Kidney capillary endothelial cell (primary cell): ENCODE results near the gene FGF11.

Source experiments
- DNase-seq: peaks from one replicate; pipeline ENCODE4 v3.0.0-alpha.2; 2018; ENCODE audit warnings: low spot score

FGF11 gene

DNA sequence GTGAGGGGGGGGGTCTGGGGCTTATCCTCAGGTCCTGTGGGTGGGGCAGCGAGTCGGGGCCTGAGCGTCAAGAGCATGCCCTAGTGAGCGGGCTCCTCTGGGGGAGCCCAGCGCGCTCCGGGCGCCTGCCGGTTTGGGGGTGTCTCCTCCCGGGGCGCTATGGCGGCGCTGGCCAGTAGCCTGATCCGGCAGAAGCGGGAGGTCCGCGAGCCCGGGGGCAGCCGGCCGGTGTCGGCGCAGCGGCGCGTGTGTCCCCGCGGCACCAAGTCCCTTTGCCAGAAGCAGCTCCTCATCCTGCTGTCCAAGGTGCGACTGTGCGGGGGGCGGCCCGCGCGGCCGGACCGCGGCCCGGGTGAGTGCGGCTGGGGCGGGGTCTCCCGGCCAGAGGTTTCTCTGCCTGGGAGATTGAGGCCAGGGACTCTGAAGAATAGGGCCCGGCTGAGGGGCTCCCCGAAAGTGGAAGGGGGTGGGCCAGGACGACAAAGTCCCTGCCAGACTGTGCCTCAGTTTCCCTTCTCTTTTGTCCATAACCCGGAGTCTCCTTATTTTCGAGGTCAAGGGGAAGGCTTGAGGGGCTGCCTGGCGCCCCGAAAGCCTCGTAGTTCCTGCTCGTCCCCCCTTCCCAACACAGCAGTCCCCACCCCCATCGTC is at the start of gene FGF11:
Gene FGF11, plus strand, starts transcription at position 51 of the 651 bp plus-strand sequence. Its CDS starts 109 bp downstream, at position 160.
- DNase-seq, result no peak

DNA sequence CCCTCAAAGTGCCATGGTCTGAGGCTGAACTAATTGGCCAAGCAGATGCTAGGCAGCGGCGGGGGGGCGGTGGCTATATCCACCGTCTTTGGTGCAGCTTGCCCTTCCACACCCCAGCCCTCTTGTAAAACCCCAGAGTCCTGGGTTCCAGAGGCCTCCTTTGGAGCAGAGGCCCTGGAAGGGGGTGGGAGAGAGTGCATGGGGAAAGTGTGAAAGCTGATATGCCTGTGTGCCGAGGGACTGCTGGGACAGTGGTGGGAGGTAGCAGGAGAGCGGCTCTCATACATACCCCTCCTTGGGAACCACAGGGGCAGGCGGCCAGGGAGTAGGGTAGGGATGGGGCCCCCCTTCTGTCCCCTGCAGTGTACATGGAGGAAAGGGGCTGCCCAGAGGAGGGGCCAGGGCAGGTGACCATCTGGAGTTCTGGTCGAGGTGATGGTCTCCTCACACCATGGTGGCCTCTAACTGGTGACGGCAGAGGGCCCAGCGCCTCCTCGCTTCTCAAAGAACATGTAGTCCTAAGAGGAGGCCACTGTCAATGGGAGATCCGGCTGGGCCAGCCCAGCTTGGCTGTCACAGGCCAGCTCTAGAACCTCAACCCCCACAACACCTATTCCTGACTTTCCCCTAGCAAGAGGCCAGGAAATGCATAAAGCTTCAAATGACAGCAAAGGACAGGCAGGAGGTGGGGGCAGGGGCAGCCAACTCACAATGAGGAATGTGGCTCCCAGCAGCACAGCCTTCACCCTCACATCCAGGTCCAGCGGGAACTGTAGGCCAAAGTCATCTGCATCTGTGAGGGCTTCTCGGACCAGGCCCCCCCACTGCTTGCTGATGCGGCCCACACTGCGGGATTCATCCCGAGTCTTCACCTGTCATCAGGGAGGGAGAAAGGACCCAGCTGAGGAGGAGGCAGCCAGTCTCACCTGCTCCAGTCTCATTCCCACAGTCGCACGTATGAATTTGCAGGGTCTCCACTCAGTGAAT is 49.1 kb upstream of the FGF11 start:
- DNase-seq, result no peak

DNA sequence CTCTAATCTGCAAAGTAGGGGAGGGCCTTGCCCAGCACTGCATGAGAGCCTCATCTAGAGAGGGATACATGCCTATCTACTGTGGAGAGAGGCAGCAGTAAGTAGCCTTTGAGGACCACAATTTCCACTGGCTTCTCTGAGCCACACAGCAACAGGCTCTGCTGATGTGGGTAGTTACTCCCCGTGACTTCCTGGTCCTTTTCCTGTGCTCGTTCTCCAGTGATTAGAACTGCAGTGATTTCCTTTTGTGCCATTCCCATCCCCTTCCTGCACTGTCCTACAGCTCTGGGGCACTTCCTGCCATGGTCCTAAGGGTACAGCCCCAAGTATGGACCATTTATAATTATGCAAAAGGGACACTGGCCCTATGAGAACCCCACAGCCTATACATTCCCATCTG is 48.0 kb upstream of the FGF11 start:
- DNase-seq, result no peak

DNA sequence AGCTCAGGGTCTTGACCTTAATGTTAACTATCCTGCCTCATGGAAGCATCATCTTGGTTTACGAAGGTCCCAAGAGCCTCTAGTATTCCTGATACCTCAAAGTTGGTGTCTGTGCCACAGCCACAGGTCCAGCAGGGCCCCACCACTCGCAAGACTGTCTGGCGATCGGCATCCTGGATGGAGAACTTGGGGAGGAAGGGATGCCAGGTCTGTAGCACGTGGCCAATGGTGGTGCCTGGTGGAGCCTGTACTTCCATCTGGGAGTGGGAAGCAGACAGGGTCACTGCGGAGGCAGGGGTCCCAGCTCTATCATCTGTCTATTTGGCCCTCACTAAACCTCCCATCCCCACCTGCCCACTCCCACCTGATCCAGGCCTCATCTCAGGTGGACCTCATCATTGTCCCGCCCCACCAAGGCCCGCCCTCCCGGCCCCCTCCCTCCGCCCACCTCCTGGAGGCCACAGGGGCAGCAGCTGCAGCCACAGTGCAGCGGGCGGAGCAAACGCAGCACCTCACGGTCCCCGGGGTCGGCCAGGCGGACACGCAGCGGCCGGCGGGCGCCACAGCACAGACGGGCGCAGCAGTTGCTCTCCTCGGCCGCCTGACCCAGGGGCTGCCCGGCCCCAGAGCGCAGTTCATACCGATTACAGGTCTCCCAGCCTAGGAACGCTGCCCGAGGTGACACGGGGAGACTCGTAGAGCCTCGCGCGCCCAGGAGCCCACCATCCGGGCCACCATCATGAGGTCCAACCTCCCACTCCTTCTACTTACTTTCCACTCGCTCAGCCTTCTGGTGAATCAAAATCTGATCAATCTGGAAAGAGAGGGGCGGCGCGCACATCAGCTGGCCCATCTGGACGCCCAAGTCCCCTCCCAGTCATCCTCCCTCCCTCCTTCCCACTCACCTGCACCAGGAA is 46.4 kb upstream of the FGF11 start:
- no peak for DNase-seq

DNA sequence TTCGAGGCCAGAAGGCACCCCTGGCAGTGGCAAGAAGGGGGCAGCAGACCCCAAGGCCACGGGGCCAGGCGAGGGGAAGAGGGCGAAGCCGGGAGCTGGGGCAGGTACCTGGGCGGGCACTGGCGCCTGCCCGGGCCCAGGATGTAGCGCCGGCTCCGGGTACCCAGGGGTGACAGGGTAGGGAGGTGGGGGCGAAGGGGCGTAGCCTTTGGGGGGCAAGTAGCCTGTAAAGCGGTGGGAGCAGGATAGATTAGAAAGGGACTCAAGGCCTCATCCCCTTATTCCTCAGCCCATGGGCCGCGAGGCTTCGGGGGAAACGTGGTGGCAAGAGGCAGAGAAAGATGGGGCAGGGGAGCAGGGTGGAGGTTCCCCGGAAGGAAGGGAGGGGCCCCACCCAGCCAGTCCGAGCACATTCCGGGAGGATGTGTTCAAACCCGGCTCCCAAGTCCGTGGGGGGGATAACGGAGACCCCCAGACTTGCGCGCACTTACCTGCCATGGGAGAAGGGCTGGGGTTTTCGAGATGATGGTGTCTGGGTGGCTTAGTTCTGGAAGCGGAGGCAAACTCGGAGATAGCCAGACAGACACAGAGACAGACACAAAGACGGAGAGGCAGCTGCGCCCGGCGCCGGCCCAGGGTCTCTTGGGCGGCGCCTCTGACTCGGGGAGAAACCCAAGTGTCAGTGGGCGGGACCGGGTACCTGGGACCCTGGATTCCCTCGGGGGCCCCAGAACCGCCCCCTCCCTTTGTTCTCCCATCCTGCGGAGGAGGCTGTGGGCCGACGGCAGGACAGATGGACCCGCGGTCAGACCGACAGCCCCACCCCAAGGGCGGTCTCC is 45.5 kb upstream of the FGF11 start:
- DNase-seq, result no peak

DNA sequence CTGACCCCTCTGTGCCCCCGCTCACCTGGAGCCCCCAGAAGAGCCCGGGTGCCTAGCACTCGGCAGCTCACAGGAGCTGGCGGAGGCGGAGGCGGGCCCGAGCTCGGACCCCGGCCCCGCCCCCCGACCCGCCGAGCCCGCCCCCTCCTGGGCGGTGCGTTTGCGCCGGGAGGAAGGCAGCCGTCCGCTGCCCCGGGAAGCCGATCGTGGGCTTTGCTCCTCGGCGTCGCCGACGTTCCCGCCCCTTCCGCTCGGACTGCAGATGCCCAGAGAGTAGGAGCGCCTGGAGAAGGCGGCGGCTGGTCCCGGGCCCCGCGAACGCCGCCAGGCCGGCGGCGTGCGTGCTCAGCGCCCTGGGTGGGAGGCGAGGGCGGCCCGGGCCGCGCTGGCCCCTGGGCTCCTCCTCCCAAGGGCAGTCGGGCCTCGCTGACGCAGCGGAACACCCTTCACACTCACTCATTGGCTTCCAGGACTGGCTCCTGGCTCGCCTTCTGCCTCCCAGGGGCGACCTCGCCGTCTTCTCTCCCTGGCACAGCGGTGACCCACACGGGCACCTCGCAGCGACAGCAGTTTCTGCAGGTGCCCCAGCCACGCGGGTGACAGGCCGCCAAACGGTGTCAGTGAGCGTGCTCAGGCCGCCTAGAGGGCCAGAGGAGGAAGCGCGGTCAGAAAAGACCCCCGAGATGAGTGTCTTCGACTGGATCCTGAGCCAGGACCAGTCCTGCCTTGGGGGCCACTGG is 44.7 kb upstream of the FGF11 start, which contains the start of gene PLSCR3:
Gene PLSCR3, minus strand, starts transcription at position 74 of the 740 bp plus-strand sequence. CDS start 415 bp downstream, outside the sequence.
- DNase-seq, result peak; percentile 77

DNA sequence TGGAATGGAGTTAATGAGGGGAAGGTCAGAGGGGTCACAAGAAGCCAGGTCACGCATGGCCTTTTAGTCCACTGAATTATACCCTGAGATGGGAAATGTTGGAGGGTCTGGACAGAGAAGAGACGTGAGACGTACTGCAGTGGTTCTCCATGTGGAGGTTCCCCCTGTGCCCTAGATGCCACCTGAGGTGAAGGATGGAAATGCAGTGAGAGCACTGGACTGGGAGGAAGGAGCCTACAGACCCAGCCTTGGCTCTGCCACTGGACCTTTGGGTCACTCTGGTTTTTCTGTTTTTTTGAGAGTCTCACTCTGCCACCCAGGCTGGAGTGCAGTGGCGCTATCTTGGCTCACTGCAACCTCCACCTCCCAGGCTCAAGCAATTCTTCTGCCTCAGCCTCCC is 43.2 kb upstream of the FGF11 start:
- no peak for DNase-seq

DNA sequence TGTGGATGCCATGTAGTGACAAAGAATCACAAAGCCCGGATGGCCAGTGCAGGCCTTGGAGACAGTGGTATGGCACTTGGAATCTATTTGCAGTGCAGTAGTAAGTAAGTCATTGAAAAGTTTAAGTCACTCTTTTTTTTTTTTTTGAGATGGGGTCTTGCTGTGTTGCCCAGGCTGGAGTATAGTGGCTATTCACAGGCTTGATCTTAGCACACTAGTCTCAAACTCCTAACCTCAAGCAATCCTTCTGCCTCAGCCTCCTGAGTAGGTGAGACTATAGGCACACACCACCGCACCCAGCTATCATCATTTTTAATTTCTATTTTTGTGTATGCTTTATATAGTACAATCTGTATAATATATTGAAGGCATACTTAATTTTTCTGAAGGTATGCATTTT is 40.7 kb upstream of the FGF11 start:
- no peak for DNase-seq

DNA sequence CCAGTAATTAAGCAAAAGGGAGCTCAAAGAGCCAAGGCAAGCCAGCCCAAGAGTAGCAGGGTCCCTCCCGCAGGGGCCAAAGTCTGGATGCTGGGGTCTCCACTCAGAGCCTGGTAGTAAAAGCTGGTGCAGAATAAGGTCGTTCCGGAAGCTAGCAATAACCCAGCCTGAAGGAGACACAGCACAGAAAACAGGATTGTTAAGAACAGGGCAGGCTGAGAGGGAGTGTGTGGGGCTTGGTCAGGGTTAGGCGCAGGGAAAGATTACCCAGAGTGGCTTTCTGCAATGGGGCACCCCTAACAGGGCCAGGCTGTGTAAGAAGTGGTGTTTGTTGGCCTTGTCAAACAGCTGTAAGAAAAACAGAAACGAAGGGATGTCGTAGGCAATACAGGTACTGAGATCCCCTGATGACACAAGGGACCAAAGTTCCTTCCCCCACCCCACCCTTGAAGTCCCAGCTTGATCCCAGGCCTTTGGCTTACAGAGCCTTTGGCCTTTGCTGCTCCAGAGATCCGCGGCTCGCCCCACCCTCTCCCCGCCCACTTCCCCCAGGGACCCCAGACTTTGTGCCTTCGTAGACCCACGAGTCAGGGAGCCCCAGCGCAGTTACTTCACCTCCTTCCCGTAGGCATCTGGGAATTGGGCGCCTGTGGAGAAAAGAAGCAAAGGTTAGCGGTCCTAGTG is 36.1 kb upstream of the FGF11 start:
- DNase-seq, result peak; percentile 32

DNA sequence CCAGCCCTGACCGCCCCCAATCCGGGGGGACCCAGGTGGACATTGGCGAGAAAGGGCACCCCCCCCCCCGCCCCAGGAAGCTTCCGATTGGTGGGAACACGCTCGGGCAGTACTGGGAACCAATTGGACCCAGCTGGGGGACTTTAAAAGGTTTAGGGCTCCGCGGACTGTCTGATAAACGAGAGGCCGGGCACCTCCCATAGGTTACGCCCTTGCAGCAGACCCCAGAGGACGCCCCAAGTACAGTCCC is 35.7 kb upstream of the FGF11 start:
- DNase-seq, result peak; percentile 48

DNA sequence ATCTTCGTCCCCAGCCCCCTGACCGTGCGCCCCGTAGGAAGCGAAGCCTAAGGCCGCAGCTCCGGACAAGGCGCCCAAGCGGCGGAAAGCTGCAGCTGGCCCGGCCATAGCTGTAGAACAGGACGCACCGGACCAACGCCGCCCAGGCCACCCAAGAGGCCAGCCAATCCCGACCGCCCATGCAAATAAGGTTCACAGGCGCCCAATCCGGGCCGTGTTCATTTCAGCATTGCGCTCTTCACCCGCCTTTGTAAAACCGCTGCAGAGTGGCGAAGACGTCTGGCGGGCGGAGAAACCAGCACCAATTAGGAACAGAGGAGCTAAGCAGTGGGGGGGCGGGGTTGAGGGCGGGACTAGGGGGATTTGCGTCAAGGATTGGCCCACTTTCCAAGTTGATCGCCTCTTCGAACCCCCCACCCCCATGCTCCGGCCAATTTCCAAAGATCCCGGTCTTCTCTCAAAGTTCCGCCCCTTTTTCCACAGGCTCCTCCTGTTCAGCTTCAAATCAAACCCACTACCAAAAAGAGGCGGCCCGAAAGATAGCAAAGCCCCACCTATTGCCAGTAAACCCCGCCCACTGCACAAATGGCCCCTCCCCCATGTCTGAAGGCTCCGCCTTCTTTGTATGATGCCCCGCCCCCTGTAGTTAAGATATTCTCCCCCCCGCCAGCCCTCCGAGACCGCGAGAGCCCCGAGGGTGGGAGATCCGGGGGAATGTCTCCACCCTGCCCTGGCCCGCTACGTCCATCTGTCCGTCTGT is 35.2 kb upstream of the FGF11 start, which contains the start of gene TMEM256:
Gene TMEM256, minus strand, starts transcription at position 121 of the 760 bp plus-strand sequence. Its CDS starts 13 bp downstream, at position 108.
- DNase-seq, result peak; percentile 99

DNA sequence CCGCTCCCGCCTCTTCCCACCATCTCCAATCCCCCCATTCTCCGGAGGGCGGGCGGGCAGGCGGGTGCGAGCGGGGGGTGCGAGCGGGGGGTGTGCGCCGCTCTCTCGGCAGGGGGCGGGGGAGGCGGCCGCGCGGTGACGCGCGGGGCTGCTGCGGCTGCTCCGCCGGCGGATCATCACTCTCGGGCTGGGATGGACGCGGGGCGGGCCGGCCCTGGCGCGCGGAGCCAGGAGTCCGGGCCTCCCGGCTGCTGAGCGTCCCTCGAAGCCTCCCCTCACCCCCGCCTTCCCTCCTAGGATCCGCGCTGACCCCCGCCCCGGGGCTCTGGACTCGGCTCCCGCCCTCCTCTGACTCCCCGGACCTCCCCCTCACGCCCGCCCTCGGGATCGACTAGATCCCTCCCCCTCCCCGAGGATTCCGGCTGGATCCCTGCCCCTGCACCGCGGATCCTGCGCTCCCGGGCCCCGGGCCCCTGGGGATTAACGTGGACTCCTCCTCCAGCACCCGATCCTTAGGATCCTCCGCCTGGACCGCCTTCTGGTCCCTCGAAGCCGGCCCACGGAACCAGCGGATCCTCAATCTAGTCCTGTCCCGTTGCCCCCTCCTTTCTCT is 34.5 kb upstream of the FGF11 start:
- DNase-seq, result peak; percentile 36

DNA sequence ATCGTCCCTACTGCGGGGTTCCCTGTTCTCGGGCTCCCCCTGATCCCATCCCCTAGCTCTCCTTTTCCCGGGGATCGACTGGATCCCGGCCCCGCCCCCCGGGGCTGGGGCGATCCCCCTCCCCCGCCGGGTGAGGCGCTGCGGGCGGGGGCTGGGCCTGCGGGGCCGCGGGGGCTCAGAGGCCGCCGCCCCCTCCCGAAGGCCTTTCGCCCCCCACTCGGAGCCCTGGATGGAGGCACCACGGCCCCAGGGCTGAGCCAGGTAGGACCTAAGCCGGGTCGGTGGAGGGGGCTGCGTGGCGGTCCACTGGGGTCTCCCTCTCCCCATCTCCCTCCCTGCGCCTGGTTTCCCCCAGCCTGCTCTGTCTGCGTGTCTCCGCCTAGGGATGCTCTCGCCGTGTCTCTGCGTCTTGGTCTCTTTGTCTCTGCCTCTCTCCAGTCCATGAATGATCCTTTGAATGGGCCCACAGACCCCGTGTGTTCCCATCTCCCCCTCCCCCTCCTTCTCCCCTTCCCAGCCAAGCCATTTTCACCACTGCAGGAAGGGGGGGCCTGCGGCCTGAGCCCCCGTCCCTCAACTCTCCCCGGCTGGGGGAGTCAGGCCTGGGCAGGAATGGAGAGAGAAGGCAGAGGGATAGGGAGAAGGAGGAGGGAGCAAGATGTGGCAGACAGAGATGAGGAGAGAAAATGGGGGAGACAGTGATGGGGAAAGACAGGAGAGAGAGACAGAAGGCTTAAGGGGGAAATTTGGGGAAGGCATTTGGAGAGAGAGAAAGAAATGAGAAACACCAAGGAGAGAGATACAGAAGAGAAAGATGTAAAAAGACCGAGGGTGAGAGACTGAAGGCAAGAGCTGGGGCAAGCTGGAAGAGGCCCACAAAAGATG is 33.7 kb upstream of the FGF11 start:
- no peak for DNase-seq

DNA sequence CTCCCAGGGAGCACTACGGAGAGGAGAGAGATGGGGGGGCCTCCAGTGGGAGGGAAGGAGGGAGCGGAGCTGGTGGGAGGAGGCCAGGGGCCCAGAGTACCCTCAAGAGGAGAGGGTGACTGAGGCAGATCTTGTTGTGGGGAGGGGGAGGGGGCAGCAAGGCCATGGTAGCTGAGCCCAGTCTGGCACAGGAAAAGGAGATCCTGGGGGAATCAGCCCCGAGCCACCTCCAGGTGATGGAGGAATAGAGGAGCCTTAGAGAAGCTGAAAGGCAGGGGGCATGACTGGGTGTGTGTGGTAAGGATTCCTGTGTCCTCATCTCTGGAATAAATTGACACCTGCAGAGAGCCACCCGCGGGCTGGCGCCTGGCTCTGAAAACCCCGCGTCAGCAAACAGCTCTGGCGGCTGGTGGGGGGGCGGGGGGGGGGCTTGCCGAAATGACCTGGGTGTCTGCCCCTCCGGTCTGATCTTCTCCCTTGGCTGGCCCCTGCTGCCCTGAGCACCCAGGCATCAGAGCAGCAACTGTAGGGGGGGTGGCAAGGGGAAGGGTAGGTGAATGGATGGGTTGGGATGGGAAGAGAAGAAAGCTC is 33.0 kb upstream of the FGF11 start:
- no peak for DNase-seq

DNA sequence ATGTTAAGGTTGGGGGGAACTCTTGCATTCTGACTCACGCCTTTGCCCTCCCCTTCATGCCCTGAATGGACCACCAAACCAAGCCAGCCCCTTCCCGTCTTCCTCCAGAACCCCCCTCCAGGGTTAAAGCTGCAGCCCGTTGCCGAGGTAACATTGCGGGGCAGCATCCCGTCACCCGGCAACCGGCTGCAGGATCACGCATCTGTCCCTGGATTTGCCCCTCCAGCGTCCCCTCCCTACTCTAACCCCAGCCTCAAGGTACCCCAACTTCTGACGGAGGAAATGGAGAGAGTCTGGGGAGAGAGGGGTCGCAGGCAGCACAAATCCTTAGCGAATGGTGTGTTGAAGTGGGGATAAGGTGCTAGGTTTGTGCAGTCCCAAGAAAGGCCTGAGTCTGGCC is 32.2 kb upstream of the FGF11 start:
- no peak for DNase-seq

DNA sequence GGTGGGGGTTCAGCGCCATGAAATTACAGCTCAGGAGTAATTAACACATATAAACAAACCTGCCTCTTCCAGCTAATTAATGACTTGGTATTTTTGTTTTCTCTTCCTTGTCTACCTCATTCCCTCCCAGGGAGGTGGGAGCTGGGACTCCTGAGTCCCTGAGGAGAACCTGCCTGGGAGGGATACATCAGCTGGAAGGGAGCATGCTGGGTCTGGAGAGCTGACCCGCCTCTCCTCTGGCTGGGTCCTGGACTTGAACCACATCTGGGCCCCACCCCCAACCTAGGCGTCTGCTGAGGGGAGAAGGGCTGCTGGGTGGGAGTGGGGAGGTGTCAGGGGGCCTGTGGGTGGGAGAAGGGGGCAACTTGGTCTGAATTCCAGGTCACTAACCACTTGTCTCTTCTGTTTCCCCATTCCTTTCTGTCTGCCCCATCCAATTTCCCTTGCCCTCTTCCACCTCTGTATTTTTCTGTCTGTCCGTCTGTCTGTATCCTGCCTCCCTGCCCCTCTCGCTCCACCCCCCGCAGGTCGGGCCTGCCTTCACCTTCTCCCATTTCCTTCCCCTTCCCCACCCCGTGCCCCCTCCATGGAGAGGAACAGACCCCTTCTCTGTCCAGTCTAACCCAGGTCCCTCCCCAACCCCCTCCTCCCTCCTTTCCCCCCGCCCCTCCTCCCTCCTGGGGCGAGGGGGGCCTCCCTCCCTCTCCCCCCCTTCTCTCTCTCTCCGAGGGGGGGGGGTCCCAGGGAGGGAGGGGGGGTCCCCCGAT is 31.6 kb upstream of the FGF11 start, which contains the start of gene NLGN2:
Gene NLGN2, plus strand, starts transcription at position 361 of the 767 bp plus-strand sequence. CDS start 411 bp downstream, outside the sequence.
- DNase-seq, result no peak
